ENCODE results near the gene TDRD3. TPM values are rescaled to one million over a fixed set of nuclear protein-coding genes. Genes with fewer than 3 reads are reported as not detected.

Gene TDRD3
- total RNA-seq, 4 donors from 2014 or later, result 27.2 to 130 (median 32.8) TPM

DNA sequence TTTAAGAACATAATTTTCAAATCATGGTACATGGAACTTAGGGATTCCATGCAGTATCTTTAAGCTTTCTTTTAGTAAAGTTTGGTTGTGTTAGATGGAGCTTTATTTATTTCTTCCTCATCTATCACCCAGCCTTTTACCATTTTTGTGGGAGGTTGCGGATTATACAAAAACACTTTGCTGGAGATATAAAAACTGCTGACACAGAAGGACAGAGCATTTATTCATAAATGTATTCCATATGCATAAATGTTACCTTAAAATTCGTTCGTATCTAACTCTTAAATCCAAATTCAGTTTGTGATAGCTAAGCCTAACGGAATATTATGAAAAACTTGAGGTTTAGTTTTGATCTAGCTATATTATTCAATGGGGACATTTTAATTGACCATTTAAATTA lies 143.3 kb downstream of the TDRD3 start:
- TF ChIP-seq, protein P1, sequence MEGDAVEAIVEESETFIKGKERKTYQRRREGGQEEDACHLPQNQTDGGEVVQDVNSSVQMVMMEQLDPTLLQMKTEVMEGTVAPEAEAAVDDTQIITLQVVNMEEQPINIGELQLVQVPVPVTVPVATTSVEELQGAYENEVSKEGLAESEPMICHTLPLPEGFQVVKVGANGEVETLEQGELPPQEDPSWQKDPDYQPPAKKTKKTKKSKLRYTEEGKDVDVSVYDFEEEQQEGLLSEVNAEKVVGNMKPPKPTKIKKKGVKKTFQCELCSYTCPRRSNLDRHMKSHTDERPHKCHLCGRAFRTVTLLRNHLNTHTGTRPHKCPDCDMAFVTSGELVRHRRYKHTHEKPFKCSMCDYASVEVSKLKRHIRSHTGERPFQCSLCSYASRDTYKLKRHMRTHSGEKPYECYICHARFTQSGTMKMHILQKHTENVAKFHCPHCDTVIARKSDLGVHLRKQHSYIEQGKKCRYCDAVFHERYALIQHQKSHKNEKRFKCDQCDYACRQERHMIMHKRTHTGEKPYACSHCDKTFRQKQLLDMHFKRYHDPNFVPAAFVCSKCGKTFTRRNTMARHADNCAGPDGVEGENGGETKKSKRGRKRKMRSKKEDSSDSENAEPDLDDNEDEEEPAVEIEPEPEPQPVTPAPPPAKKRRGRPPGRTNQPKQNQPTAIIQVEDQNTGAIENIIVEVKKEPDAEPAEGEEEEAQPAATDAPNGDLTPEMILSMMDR (IDR thresholded peaks at IDR 0.05; ENCODE audit: low read depth), result no peak

DNA sequence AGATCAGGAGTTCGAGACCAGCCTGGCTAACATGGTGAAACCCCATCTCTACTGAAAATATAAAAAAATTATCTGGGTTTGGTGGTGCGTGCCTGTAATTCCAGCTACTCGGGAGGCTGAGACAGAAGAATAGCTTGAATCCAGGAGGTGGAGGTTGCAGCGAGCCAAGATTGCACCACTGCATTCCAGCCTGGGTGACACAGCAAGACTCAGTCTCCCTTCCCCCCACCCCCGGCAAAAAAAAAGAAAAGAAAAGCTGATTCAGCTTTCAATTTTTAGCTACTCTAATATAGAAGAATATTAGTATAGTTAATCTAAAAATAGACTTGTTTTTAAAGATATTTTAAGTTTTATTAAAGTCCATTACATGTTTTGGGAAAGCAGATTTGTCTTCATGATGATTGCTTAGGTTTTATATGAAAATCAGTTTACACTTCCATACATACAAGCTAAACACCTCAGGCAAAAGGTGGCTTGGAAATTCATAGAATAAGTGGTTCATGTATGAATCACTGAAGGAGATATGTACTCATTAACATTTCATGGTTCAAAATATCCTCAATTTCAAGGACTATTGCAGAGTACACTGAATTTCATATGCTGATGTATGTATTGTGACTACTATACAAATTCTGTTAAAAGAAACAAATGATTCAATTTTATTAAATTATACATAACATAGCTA lies 165.2 kb downstream of the TDRD3 start:
- TF ChIP-seq, protein P1 (IDR thresholded peaks at IDR 0.05; ENCODE audit: low read depth), result no peak

DNA sequence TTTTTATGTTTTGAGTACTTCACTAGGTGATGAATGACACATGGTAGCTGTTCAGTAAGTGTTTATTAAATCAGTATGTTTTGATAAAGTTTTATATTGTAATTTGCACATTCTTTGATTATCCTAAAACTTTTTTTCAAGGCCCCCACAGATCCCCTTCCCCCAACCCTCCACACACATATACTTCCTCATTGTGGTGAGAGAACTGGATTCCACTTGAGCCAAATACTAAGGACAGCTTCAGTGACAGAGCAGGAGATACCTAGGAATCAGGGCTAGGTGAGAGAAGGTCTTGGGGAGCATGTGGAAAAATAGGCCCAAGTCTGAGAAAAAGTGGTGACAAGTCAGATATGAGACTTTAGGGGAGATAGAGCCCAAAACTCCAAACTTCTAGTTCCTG lies 174.6 kb downstream of the TDRD3 start:
- TF ChIP-seq, protein P1 (IDR thresholded peaks at IDR 0.05; ENCODE audit: low read depth), result no peak

DNA sequence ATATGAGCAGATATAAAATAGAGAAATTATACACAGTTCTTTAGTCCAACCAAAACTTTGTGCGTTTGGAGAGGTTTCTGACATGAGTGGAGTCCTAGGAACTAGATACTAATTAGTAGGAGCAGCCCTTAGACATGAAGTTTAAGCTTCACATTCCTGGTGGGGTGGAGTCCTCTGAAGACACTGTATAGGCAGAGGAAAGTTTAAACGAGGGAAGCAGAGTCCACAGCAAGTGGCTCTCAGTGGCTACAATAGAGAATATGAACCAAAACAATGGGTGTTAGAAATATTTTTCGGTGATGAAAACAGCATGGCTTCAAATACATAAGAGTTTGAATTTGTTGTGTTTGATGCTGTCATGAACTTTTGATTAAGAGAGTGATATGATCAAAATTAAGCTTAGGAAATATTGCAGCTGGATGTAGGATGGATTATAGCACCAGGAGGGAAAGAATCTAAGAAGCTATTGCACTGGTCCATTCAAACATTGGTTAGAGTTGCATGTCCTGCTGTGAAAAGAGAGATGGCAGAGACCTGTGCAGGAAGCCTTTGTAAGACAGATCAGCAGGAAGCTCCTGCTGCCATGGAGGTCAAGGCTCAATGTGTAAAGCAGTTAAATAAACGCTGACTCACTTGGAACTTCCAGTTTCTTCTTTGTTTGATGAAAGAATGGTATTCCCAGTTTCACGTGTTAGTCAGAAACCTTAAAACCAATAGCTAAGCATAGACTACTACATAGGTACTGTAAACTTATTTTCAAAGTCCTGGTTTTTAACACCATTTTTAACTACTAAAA lies 175.2 kb downstream of the TDRD3 start:
- TF ChIP-seq, protein P1 (IDR thresholded peaks at IDR 0.05; ENCODE audit: low read depth), result no peak

DNA sequence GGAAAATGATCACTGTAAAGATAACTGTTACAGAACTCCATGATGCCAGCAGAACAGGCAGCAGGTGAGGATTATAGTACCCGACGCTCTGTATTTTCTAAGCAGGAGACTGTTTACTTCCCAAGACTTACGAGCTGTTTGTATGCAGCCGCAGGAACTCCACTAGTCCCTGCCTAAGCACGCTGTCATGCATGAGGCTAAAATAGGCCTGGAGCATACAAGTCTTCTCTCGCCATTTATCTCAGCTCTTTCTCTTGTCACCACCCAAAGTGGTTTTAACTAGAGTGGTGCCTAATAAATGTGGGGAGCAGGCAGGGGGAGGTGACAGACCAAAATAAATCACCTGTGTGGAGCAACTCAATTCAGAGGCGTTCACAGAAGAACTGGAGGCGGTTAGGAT lies 175.8 kb downstream of the TDRD3 start:
- TF ChIP-seq, protein P1 (IDR thresholded peaks at IDR 0.05; ENCODE audit: low read depth), result no peak

DNA sequence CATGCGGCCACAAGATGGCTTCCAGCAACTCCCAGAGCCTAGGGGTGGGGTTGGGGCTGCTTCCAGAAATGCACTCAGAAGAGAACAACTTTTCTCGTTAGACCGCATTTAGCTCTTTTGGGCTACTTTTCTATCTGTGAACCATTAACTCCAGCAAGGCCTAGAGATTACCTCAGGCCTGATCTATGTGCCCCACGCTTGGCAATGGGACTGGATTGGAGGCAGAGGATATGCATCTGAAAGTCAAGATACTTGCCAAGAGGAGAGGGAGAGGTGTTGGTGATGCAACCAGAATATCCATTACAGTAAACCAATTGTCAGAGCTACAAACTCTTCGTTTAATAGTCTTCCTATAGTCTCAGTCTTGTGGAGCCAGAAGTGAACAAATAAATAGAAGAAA lies 177.7 kb downstream of the TDRD3 start:
- TF ChIP-seq, protein P1 (IDR thresholded peaks at IDR 0.05; ENCODE audit: low read depth), result no peak

DNA sequence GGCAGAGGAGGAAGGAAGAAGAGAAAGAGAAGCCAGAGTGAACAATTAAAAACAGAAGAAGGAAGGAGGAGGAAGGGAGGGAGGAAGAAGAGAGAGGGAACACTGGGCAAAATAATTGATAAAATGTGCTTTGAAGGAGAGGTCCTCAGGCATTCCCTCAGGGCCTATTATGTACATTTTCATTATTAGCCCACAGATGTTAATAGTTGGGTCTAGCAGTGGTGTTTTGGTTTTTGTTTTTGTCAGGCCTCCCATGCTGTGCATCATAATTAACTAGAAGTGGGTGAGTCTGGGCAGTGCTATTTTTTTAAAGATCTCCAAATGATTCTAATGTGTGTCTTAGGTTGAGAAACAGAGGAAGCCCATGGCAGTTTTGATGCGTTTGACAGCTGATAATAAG lies 178.1 kb downstream of the TDRD3 start:
- TF ChIP-seq, protein P1 (IDR thresholded peaks at IDR 0.05; ENCODE audit: low read depth), result no peak
